Measurements from ENCODE around the gene ABCG1.

The ABCG1 gene

DNA sequence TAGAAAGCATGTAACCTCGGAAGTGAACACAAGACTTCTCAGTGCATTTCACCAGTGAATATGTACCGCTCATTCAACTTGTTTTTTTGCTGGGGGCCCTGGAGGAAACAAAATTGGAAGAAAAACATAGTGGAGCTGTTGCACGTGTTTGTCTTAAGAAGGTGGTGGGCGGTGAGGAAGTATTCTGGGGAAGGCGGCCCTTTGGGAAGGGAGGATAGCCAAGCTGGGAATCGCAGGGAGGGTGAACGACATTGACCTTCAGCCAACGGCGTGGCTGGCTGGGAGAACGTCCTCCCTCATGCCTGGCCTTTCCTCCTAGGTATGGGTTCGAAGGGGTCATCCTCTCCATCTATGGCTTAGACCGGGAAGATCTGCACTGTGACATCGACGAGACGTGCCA, 76.9 kb downstream of the ABCG1 start:
- Histone ChIP-seq H3K4me3 (ENCODE audit: low read length in 2 of 2) (no peak overlapping the region), H3K4me1 (ENCODE audit: control insufficient read depth, insufficient read depth, low read length) (no peaks in the 10 kb centered on the region), H3K27me3 (ENCODE audit: control insufficient read depth in 1 of 2, insufficient read depth in 2 of 2, low read length in 2 of 2) (no peaks in the 10 kb centered on the region), H3K27ac (ENCODE audit: low read length) (no peak overlapping the region), H3K9me3 (ENCODE audit: control insufficient read depth in 2 of 2, low read length in 2 of 2) (no peaks in the 10 kb centered on the region), H3K36me3 (ENCODE audit: control insufficient read depth in 2 of 2, insufficient read depth in 2 of 2, low read length in 2 of 2) (peaks cover 8 to 12% of the 10 kb centered on the region in 2 donors), H3K9ac (ENCODE audit: low read length in 2 of 2) (no peak overlapping the region)

DNA sequence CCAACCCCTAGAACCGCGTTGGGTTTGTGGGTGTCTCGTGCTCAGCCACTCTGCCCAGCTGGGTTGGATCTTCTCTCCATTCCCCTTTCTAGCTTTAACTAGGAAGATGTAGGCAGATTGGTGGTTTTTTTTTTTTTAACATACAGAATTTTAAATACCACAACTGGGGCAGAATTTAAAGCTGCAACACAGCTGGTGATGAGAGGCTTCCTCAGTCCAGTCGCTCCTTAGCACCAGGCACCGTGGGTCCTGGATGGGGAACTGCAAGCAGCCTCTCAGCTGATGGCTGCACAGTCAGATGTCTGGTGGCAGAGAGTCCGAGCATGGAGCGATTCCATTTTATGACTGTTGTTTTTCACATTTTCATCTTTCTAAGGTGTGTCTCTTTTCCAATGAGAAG, 77.6 kb downstream of the ABCG1 start:
- no peak overlapping the region for H3K4me3 ChIP-seq (ENCODE audit: low read length in 2 of 2)
- H3K36me3 ChIP-seq (ENCODE audit: control insufficient read depth in 2 of 2, insufficient read depth in 2 of 2, low read length in 2 of 2), result peaks cover 8 to 12% of the 10 kb centered on the region in 2 donors
- no peaks in the 10 kb centered on the region for H3K4me1 ChIP-seq (ENCODE audit: control insufficient read depth, insufficient read depth, low read length)
- no peak overlapping the region for H3K9ac ChIP-seq (ENCODE audit: low read length in 2 of 2)
- H3K27ac ChIP-seq (ENCODE audit: low read length), result no peak overlapping the region
- H3K9me3 ChIP-seq (ENCODE audit: control insufficient read depth in 2 of 2, low read length in 2 of 2), result no peaks in the 10 kb centered on the region
- no peaks in the 10 kb centered on the region for H3K27me3 ChIP-seq (ENCODE audit: control insufficient read depth in 1 of 2, insufficient read depth in 2 of 2, low read length in 2 of 2)

DNA sequence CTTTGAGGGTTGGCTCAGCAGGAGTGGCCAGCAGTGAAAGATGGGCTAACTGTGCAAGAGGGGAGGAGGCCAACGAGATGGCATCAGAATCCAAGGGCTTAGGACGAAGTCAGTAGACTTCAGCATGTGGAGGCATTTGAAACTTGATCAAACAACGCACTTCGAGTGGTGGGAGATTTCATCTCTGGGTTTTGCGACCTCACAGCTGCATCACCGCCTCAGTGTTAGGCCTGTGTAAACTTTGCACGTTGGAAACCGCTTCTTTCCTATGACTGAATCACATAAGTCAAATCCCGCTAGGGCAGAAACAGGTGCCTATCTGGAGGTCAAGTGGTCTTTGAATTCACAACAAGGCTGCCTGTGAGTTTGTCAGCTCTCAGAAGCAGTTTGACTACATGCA, 78.4 kb downstream of the ABCG1 start:
- H3K4me1 ChIP-seq (ENCODE audit: control insufficient read depth, insufficient read depth, low read length), result no peaks in the 10 kb centered on the region
- H3K4me3 ChIP-seq (ENCODE audit: low read length in 2 of 2), result no peak overlapping the region
- no peak overlapping the region for H3K27ac ChIP-seq (ENCODE audit: low read length)
- H3K9me3 ChIP-seq (ENCODE audit: control insufficient read depth in 2 of 2, low read length in 2 of 2), result no peaks in the 10 kb centered on the region
- H3K36me3 ChIP-seq (ENCODE audit: control insufficient read depth in 2 of 2, insufficient read depth in 2 of 2, low read length in 2 of 2), result peaks cover 8 to 11% of the 10 kb centered on the region in 2 donors
- no peaks in the 10 kb centered on the region for H3K27me3 ChIP-seq (ENCODE audit: control insufficient read depth in 1 of 2, insufficient read depth in 2 of 2, low read length in 2 of 2)
- no peak overlapping the region for H3K9ac ChIP-seq (ENCODE audit: low read length in 2 of 2)

DNA sequence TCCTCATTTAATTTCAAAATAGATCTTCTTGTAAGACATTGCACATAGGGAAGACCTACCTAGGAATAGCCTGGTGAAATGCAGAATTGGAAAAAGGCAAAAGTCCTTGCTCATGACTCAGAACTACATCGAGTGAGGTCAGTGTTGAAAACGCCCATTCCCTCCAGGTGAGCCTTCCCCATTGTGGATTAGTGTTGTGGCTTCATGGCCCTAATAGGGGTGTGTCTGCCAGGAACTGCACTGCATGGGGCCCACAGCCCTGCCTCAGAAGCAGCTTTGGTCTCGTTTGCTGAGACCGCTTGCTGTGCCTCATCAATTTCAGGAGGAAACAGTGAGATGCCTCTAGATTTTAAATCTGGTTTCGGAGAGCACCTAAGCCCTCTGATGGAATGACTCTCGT, 79.3 kb downstream of the ABCG1 start:
- Histone ChIP-seq H3K4me1 (ENCODE audit: control insufficient read depth, insufficient read depth, low read length) (no peaks in the 10 kb centered on the region), H3K36me3 (ENCODE audit: control insufficient read depth in 2 of 2, insufficient read depth in 2 of 2, low read length in 2 of 2) (peaks cover 7 to 8% of the 10 kb centered on the region in 2 donors), H3K27ac (ENCODE audit: low read length) (no peak overlapping the region)

DNA sequence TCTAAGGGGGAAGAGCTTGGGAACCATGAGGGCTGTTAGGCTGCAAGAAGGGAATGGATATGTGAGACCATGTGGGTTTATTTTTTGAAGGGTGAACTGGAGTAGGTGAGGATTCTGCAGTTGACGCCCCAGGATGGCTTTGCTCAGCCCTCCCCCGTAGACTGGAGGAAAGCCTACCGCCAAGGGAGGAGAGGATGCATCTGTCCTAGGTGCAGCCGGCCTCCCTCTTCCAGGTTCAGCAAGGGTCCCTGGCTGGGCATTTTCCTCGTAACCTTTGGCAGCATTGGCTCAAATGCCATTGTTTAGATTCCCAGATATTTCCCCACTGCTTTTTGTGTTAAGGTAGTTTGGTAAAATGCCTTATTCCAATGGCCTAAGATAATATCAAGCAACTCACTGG, 79.7 kb downstream of the ABCG1 start:
- no peak overlapping the region for H3K9ac ChIP-seq (ENCODE audit: low read length in 2 of 2)
- no peaks in the 10 kb centered on the region for H3K27me3 ChIP-seq (ENCODE audit: control insufficient read depth in 1 of 2, insufficient read depth in 2 of 2, low read length in 2 of 2)
- H3K4me1 ChIP-seq (ENCODE audit: control insufficient read depth, insufficient read depth, low read length), result no peaks in the 10 kb centered on the region
- H3K27ac ChIP-seq (ENCODE audit: low read length), result no peak overlapping the region
- H3K4me3 ChIP-seq (ENCODE audit: low read length in 2 of 2), result no peak overlapping the region
- H3K36me3 ChIP-seq (ENCODE audit: control insufficient read depth in 2 of 2, insufficient read depth in 2 of 2, low read length in 2 of 2), result peaks cover 5 to 8% of the 10 kb centered on the region in 2 donors
- no peaks in the 10 kb centered on the region for H3K9me3 ChIP-seq (ENCODE audit: control insufficient read depth in 2 of 2, low read length in 2 of 2)

More for the DNA sequence above, 79.3 kb downstream of the ABCG1 start:
- no peak overlapping the region for H3K9ac ChIP-seq (ENCODE audit: low read length in 2 of 2)
- no peaks in the 10 kb centered on the region for H3K9me3 ChIP-seq (ENCODE audit: control insufficient read depth in 2 of 2, low read length in 2 of 2)
- H3K4me3 ChIP-seq (ENCODE audit: low read length in 2 of 2), result no peak overlapping the region
- H3K27me3 ChIP-seq (ENCODE audit: control insufficient read depth in 1 of 2, insufficient read depth in 2 of 2, low read length in 2 of 2), result no peaks in the 10 kb centered on the region

DNA sequence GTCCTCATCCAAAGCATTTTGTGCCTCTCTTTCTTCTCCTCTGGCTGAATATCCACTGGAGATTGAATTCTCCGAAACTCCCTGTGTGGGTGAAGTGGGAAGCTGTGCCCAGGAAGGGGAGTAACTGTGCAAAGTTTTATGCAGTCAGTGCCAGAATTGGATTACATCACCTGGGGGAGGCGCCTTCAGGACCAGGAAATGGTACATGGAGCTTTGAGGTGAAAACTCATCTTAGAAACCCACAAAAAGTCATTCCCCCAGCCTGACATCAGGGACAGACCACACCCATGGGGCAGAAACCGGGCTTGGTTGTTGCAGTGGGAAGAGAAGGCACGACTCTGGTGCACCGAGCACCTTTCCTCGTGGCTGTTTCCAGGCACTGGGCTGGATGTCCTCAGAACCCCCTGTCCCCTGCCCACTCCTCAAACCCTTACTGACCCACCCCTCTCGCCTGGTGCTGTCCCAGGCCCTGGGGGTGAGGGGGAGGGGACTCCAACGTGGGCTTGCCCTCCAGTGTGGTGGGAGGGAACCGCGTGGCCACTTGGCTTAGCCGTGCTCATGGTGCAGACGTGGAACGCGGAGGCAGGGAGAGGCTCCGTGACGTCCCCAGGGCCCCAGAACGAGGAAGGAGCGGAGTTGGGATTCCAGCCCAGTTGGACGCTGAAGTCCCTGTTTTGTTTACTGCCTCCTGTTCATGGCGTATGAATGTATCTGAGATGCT, 80.5 kb downstream of the ABCG1 start:
- Histone ChIP-seq H3K27me3 (ENCODE audit: control insufficient read depth in 1 of 2, insufficient read depth in 2 of 2, low read length in 2 of 2) (no peaks in the 10 kb centered on the region), H3K27ac (ENCODE audit: low read length) (no peak overlapping the region), H3K36me3 (ENCODE audit: control insufficient read depth in 2 of 2, insufficient read depth in 2 of 2, low read length in 2 of 2) (peaks cover 4 to 8% of the 10 kb centered on the region in 2 donors), H3K9me3 (ENCODE audit: control insufficient read depth in 2 of 2, low read length in 2 of 2) (no peaks in the 10 kb centered on the region), H3K9ac (ENCODE audit: low read length in 2 of 2) (no peak overlapping the region), H3K4me3 (ENCODE audit: low read length in 2 of 2) (no peak overlapping the region), H3K4me1 (ENCODE audit: control insufficient read depth, insufficient read depth, low read length) (no peaks in the 10 kb centered on the region)

DNA sequence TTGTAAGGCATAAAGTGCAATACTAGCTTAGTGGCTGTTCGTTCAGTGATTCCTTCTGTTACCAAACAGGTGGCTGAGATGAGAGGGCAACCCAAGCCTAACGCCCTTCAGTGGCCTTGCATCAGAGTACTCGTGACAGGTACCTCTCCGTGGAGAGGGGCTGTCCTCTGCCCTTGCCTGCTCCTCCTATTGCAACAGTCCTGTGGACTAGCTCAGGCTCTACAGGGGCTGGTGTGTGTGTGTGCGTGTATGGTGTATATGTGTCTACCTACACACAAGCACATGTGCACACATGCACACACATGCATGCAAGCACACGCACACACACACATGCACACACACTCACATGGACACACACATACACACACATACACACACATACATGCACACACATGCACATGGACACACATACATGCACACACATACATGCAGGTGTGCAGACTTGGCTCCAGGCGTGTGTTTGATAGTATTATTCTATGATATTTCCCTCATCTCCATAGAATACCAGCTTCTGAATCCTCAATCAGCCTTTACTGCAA, 81.2 kb downstream of the ABCG1 start:
- H3K36me3 ChIP-seq (ENCODE audit: control insufficient read depth in 2 of 2, insufficient read depth in 2 of 2, low read length in 2 of 2), result peaks cover 4 to 5% of the 10 kb centered on the region in 2 donors
- no peaks in the 10 kb centered on the region for H3K9me3 ChIP-seq (ENCODE audit: control insufficient read depth in 2 of 2, low read length in 2 of 2)
- H3K27ac ChIP-seq (ENCODE audit: low read length), result no peak overlapping the region
- H3K4me1 ChIP-seq (ENCODE audit: control insufficient read depth, insufficient read depth, low read length), result no peaks in the 10 kb centered on the region
- H3K4me3 ChIP-seq (ENCODE audit: low read length in 2 of 2), result no peak overlapping the region
- H3K9ac ChIP-seq (ENCODE audit: low read length in 2 of 2), result no peak overlapping the region
- no peaks in the 10 kb centered on the region for H3K27me3 ChIP-seq (ENCODE audit: control insufficient read depth in 1 of 2, insufficient read depth in 2 of 2, low read length in 2 of 2)

DNA sequence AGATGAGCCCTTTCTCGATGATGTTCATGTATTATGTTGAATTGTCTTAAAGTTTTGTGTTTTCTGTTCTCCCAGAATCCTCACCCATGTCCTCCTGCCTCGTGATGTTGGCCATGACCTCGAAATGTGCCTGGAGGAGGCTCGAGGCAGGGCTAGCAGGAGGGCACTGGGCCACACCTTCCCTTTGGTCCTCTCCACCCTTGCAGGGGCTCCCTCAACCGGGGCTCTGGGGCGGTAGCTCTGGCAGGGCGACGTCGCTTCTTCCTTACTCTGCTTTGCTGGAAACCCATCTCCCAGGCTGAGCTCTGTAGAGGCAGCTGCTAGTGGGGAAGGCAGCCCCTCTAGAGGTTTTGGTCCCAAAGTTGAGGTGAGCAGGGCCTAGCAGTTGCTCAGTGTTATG, 82.0 kb downstream of the ABCG1 start:
- no peak overlapping the region for H3K9ac ChIP-seq (ENCODE audit: low read length in 2 of 2)
- no peak overlapping the region for H3K4me3 ChIP-seq (ENCODE audit: low read length in 2 of 2)
- peaks cover 0 to 4% of the 10 kb centered on the region in 2 donors for H3K27me3 ChIP-seq (ENCODE audit: control insufficient read depth in 1 of 2, insufficient read depth in 2 of 2, low read length in 2 of 2)
- no peak overlapping the region for H3K27ac ChIP-seq (ENCODE audit: low read length)
- no peaks in the 10 kb centered on the region for H3K4me1 ChIP-seq (ENCODE audit: control insufficient read depth, insufficient read depth, low read length)
- peaks cover 4% of the 10 kb centered on the region in 2 donors for H3K36me3 ChIP-seq (ENCODE audit: control insufficient read depth in 2 of 2, insufficient read depth in 2 of 2, low read length in 2 of 2)
- H3K9me3 ChIP-seq (ENCODE audit: control insufficient read depth in 2 of 2, low read length in 2 of 2), result no peaks in the 10 kb centered on the region

DNA sequence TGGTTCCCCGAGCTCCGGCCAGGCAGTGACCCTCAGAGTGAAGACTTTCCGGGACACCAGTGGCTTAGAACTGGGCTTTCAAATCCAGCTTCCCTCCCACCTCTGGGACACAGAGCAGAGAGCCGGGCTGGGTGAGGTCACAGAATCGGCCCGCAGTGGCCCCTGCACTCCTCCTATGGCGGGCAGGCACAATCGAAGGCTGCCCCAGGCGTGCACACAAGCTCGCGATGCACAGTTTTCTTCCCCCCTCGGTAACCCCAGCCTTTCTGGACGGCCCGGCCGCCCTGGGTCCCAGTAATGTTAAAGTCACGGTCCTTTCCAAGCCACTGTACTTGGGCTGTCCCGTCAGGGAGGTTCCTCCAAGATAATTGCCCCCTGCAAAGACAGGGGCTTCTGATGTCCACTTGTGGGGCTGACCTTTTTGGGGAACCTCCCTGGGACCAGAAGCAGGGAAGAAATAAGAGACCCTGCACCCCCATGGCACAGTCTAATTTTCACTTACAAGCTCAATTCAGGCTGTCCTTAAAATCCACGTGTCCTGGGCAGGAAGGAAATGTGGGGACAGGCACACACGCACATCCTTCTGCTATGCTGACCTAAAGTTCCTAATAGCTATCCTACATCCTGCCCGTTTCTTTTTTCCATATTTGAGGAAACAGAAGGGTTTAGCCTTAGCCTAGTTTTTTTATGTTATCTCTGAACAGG, 82.6 kb downstream of the ABCG1 start:
- H3K4me3 ChIP-seq (ENCODE audit: low read length in 2 of 2), result no peak overlapping the region
- H3K4me1 ChIP-seq (ENCODE audit: control insufficient read depth, insufficient read depth, low read length), result no peaks in the 10 kb centered on the region
- peaks cover 0 to 2% of the 10 kb centered on the region in 2 donors for H3K36me3 ChIP-seq (ENCODE audit: control insufficient read depth in 2 of 2, insufficient read depth in 2 of 2, low read length in 2 of 2)
- H3K9me3 ChIP-seq (ENCODE audit: control insufficient read depth in 2 of 2, low read length in 2 of 2), result no peaks in the 10 kb centered on the region
- peaks cover 2 to 5% of the 10 kb centered on the region in 2 donors for H3K27me3 ChIP-seq (ENCODE audit: control insufficient read depth in 1 of 2, insufficient read depth in 2 of 2, low read length in 2 of 2)
- no peak overlapping the region for H3K27ac ChIP-seq (ENCODE audit: low read length)
- no peak overlapping the region for H3K9ac ChIP-seq (ENCODE audit: low read length in 2 of 2)

DNA sequence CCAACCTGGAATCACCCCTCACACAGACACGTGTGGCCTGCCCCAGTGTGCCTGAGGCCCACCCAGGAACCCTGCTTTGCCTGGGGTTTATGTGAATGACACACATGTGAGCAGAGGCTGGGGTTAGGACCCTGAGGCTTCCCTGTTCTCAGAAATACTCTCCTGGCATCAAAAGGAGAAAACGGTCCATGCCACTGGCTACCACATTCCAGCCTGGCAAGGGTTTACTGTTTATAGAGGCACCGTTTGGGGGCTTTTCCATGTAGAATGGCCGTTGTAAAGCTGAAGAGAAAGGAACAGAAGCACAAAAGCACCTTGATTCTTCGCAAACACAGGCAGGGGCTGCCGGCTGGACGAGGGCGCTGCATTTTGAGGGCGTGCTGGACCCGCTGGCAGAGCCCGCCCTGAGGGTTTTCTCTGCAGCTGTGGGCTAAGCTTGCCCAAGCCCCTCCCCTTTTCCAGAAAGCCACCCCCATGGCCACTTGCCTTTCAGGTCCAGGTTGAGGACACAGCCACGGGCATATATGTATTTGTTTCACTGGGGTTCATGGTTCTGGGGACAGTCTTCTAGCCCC, 83.2 kb downstream of the ABCG1 start:
- H3K9ac ChIP-seq (ENCODE audit: low read length in 2 of 2), result no peak overlapping the region
- no peaks in the 10 kb centered on the region for H3K9me3 ChIP-seq (ENCODE audit: control insufficient read depth in 2 of 2, low read length in 2 of 2)
- no peak overlapping the region for H3K27ac ChIP-seq (ENCODE audit: low read length)
- no peak overlapping the region for H3K4me3 ChIP-seq (ENCODE audit: low read length in 2 of 2)
- H3K4me1 ChIP-seq (ENCODE audit: control insufficient read depth, insufficient read depth, low read length), result no peaks in the 10 kb centered on the region
- H3K27me3 ChIP-seq (ENCODE audit: control insufficient read depth in 1 of 2, insufficient read depth in 2 of 2, low read length in 2 of 2), result peaks cover 5 to 8% of the 10 kb centered on the region in 2 donors
- H3K36me3 ChIP-seq (ENCODE audit: control insufficient read depth in 2 of 2, insufficient read depth in 2 of 2, low read length in 2 of 2), result peaks cover 0 to 2% of the 10 kb centered on the region in 2 donors
